Measurements from ENCODE around the gene ZFPM1.
A peak's percentile ranks its signal among the peaks of the same experiment; 100 is the strongest.

ZFPM1 gene

GRCh38 chr16:88418869-88419268 is 34.2 kb upstream of the ZFPM1 start:
- no peak for DNase-seq

- DNase-seq, result no peak
These were observed 33.3 kb upstream of the ZFPM1 start for GRCh38 chr16:88419790-88420189.

- no peak for DNase-seq
These were observed 32.6 kb upstream of the ZFPM1 start for GRCh38 chr16:88420496-88420895.

GRCh38 chr16:88421301-88421700 is 31.8 kb upstream of the ZFPM1 start:
- no peak for DNase-seq

- DNase-seq, result no peak
These were observed 31.1 kb upstream of the ZFPM1 start for GRCh38 chr16:88421871-88422433.

GRCh38 chr16:88422733-88423447 is 30.2 kb upstream of the ZFPM1 start:
- no peak for DNase-seq

- DNase-seq, result no peak
These were observed 29.6 kb upstream of the ZFPM1 start for GRCh38 chr16:88423448-88423850.

GRCh38 chr16:88424587-88425235 is 28.4 kb upstream of the ZFPM1 start:
- DNase-seq, result no peak

- DNase-seq, result no peak
These were observed 27.1 kb upstream of the ZFPM1 start for GRCh38 chr16:88426018-88426417.

- DNase-seq, result no peak
These were observed 25.7 kb upstream of the ZFPM1 start for GRCh38 chr16:88427376-88427775.

- DNase-seq, result no peak
These were observed 24.9 kb upstream of the ZFPM1 start for GRCh38 chr16:88428156-88428555.

- no peak for DNase-seq
These were observed 24.3 kb upstream of the ZFPM1 start for GRCh38 chr16:88428616-88429386.

GRCh38 chr16:88429387-88430184 is 23.5 kb upstream of the ZFPM1 start:
- DNase-seq, result no peak

GRCh38 chr16:88430185-88430523 is 22.9 kb upstream of the ZFPM1 start:
- DNase-seq, result no peak

- peak; percentile 29 for DNase-seq
These were observed 22.3 kb upstream of the ZFPM1 start for GRCh38 chr16:88430524-88431446.

GRCh38 chr16:88431651-88432050 is 21.4 kb upstream of the ZFPM1 start:
- no peak for DNase-seq

- no peak for DNase-seq
These were observed 20.9 kb upstream of the ZFPM1 start for GRCh38 chr16:88432174-88432573.

- no peak for DNase-seq
These were observed 20.3 kb upstream of the ZFPM1 start for GRCh38 chr16:88432753-88433152.

GRCh38 chr16:88433632-88434352 is 19.3 kb upstream of the ZFPM1 start:
- no peak for DNase-seq

GRCh38 chr16:88434353-88434690 is 18.8 kb upstream of the ZFPM1 start:
- DNase-seq, result no peak

GRCh38 chr16:88434746-88435145 is 18.3 kb upstream of the ZFPM1 start:
- no peak for DNase-seq

Measured in activated effector memory CD4-positive, alpha-beta T cell treated with Interleukin-2 at 50 U/mL for 16 hours (primary cell).